Measurements from ENCODE around the gene CIZ1. TPM values are rescaled to one million over a fixed set of nuclear protein-coding genes. Genes with fewer than 3 reads are reported as not detected.

The CIZ1 gene
- polyA plus RNA-seq, 1 of the 3 experiments (the other 2 are of a cell fraction), result 37.0 TPM

GRCh38 chr9:128145951-128146351, 45.4 kb downstream of the CIZ1 start:
- no peaks in the 10 kb centered on the region; a peak in 1 of 4 replicates for H3K4me1 ChIP-seq (ENCODE audit: control insufficient read depth in 1 of 2, insufficient read depth in 2 of 2, low read depth in 1 of 2, low read length in 1 of 2)
- H3K4me3 ChIP-seq (ENCODE audit: low read depth in 2 of 2, low read length in 1 of 2), result no peak overlapping the region
- H3K36me3 ChIP-seq (replicated peaks in 1 of 2; ENCODE audit: control insufficient read depth in 1 of 2, insufficient read depth in 2 of 2, low read length in 1 of 2), result no peaks in the 10 kb centered on the region
- no peak overlapping the region for H2AFZ ChIP-seq (ENCODE audit: low read depth)
- no peak overlapping the region for H3K27ac ChIP-seq (ENCODE audit: low read depth in 2 of 2, low read length in 1 of 2)
- POLR2A ChIA-PET, result no interaction called here
- no peaks in the 10 kb centered on the region for H3K9me2 ChIP-seq
- H4K20me1 ChIP-seq (ENCODE audit: insufficient read depth), result no peaks in the 10 kb centered on the region
- no peaks in the 10 kb centered on the region for H3F3A ChIP-seq (replicated peaks; ENCODE audit: insufficient read depth)
- no peaks in the 10 kb centered on the region for H3K9me3 ChIP-seq
- DNase-seq, result no peak
- no peaks in the 10 kb centered on the region for H3K27me3 ChIP-seq (ENCODE audit: insufficient read depth)
- 45% methylated on average over 5 of the region's 13 CpGs for WGBS (ENCODE audit: low lambda C conversion rate)
- CTCF ChIA-PET, result interaction anchor here (2.0 kb wide), 1 partner anchor 28 kb away, joined by 8 read pairs; no protein-coding TSS in a partner anchor
- H3K79me2 ChIP-seq (ENCODE audit: insufficient read depth), result no peaks in the 10 kb centered on the region
- no peak for TF ChIP-seq FOXJ3 (CRISPR knock-in tag; IDR thresholded peaks at IDR 0.05)
- TF ChIP-seq NRF1 (IDR thresholded peaks at IDR 0.05; ENCODE audit: low read depth, low read length), result no peak
- no peak for TF ChIP-seq ELF1 (IDR thresholded peaks at IDR 0.05)
- no peak overlapping the region for H3K9ac ChIP-seq
- H3K4me2 ChIP-seq, result no peak overlapping the region

- no peak for DNase-seq
- Histone ChIP-seq H3K9me3 (no peaks in the 10 kb centered on the region), H3F3A (replicated peaks; ENCODE audit: insufficient read depth) (no peaks in the 10 kb centered on the region), H3K9ac (no peak overlapping the region), H2AFZ (ENCODE audit: low read depth) (no peak overlapping the region), H3K9me2 (no peaks in the 10 kb centered on the region), H3K4me3 (ENCODE audit: low read depth in 2 of 2, low read length in 1 of 2) (no peak overlapping the region), H3K27ac (ENCODE audit: low read depth in 2 of 2, low read length in 1 of 2) (no peak overlapping the region), H3K27me3 (ENCODE audit: insufficient read depth) (no peaks in the 10 kb centered on the region), H3K36me3 (replicated peaks in 1 of 2; ENCODE audit: control insufficient read depth in 1 of 2, insufficient read depth in 2 of 2, low read length in 1 of 2) (no peaks in the 10 kb centered on the region), H3K79me2 (ENCODE audit: insufficient read depth) (no peaks in the 10 kb centered on the region), H4K20me1 (ENCODE audit: insufficient read depth) (no peaks in the 10 kb centered on the region), H3K4me1 (ENCODE audit: control insufficient read depth in 1 of 2, insufficient read depth in 2 of 2, low read depth in 1 of 2, low read length in 1 of 2) (no peaks in the 10 kb centered on the region; a peak in 1 of 4 replicates), H3K4me2 (no peak overlapping the region)
- CTCF ChIA-PET, result interaction anchor here (0.6 to 2.0 kb wide), 2 partner anchors 28 to 519 kb away, joined by 3 to 8 read pairs; no protein-coding TSS in a partner anchor
- WGBS (ENCODE audit: low lambda C conversion rate), result 70% methylated on average over 7 of the region's 8 CpGs
- POLR2A ChIA-PET, result no interaction called here
- no peak for TF ChIP-seq FOSL2 (IDR thresholded peaks at IDR 0.05; ENCODE audit: borderline replicate concordance, low read depth)
- TF ChIP-seq SMC3 (IDR thresholded peaks at IDR 0.05; ENCODE audit: low read depth, low read length), result no peak
- no peak for TF ChIP-seq NRF1 (IDR thresholded peaks at IDR 0.05; ENCODE audit: low read depth, low read length)
- no peak for TF ChIP-seq TAF1 (IDR thresholded peaks at IDR 0.05; ENCODE audit: borderline replicate concordance, low read depth, low read length)
- TF ChIP-seq TCF12 (IDR thresholded peaks at IDR 0.05), result no peak
- TF ChIP-seq POLR2AphosphoS5 (IDR thresholded peaks at IDR 0.05; ENCODE audit: low read depth, low read length), result no peak
Measured at GRCh38 chr9:128145536-128145935, 45.8 kb downstream of the CIZ1 start.

- TF ChIP-seq MXI1 (IDR thresholded peaks at IDR 0.05; ENCODE audit: low read depth, low read length), result no peak
- TF ChIP-seq JUND (IDR thresholded peaks at IDR 0.05), result no peak
- TF ChIP-seq FOXM1 (IDR thresholded peaks at IDR 0.05; ENCODE audit: low read depth), result no peak
- TF ChIP-seq TAF1 (IDR thresholded peaks at IDR 0.05; ENCODE audit: borderline replicate concordance, low read depth, low read length), result no peak
- TF ChIP-seq RXRA (IDR thresholded peaks at IDR 0.05; ENCODE audit: borderline replicate concordance, low read depth), result no peak
- TF ChIP-seq YY1 (IDR thresholded peaks at IDR 0.05; ENCODE audit: low read depth), result no peak
- TF ChIP-seq USF1 (IDR thresholded peaks at IDR 0.05; ENCODE audit: borderline replicate concordance, low read depth), result no peak
- no peak for TF ChIP-seq NRF1 (IDR thresholded peaks at IDR 0.05; ENCODE audit: low read depth, low read length)
- TF ChIP-seq NFIC (IDR thresholded peaks at IDR 0.05; ENCODE audit: borderline replicate concordance), result no peak
- CTCF ChIA-PET, result interaction anchor here (0.6 to 2.0 kb wide), 2 partner anchors 27 to 518 kb away, joined by 3 to 8 read pairs; no protein-coding TSS in a partner anchor
- Histone ChIP-seq H3K4me1 (ENCODE audit: control insufficient read depth in 1 of 2, insufficient read depth in 2 of 2, low read depth in 1 of 2, low read length in 1 of 2) (no peaks in the 10 kb centered on the region), H3K36me3 (replicated peaks in 1 of 2; ENCODE audit: control insufficient read depth in 1 of 2, insufficient read depth in 2 of 2, low read length in 1 of 2) (no peaks in the 10 kb centered on the region), H3K27ac (ENCODE audit: low read depth in 2 of 2, low read length in 1 of 2) (no peak overlapping the region), H3K9ac (no peak overlapping the region), H3K4me2 (no peak overlapping the region), H3F3A (replicated peaks; ENCODE audit: insufficient read depth) (no peaks in the 10 kb centered on the region), H3K9me3 (no peaks in the 10 kb centered on the region), H3K4me3 (ENCODE audit: low read depth in 2 of 2, low read length in 1 of 2) (no peak overlapping the region), H3K79me2 (ENCODE audit: insufficient read depth) (no peaks in the 10 kb centered on the region), H4K20me1 (ENCODE audit: insufficient read depth) (no peaks in the 10 kb centered on the region), H3K27me3 (ENCODE audit: insufficient read depth) (no peaks in the 10 kb centered on the region), H3K9me2 (no peaks in the 10 kb centered on the region), H2AFZ (ENCODE audit: low read depth) (no peak overlapping the region)
- no peak for DNase-seq
- WGBS (ENCODE audit: low lambda C conversion rate), result 78% methylated on average over 16 of the region's 22 CpGs
- POLR2A ChIA-PET, result no interaction called here
Measured at GRCh38 chr9:128144239-128145181, 46.9 kb downstream of the CIZ1 start.

All from SK-N-SH (cell line).